Measurements from ENCODE around the gene CLMP. TPM values are rescaled to one million over a fixed set of nuclear protein-coding genes. Genes with fewer than 3 reads are reported as not detected.

CLMP gene
- polyA plus RNA-seq, 1 donor (not counting 4 experiments of a cell fraction or from before 2014, with no cell fraction given): 2.7 TPM

DNA sequence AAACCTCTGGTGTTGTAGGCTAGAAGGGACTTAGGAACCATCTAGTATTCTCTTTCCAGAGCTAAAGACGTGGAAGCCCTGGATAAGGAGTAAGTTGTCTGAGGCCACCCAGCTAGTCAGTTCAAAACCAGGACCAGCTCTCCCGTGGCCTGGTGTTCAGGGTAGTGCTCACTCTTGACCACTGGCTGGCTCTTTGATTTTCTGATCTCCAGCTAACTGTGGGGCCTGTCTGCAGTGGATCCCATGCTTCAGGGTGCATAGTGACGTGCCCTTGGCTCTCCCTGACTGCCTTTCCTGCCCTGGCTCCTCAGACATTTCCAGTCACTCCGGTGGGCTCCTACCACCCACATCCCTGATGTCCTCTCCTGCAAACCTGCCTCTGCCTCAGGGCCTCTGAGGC, 1.3 kb downstream of the CLMP start:
- Histone ChIP-seq H3K4me3 (ENCODE audit: control insufficient read depth in 2 of 3, extremely low read depth in 1 of 3, insufficient read depth in 2 of 3, low read depth in 1 of 3, low read length in 3 of 3) (peak overlapping the region in 2 of 3 experiments; percentile 46 to 60), H3K9me1 (ENCODE audit: control insufficient read depth, extremely low read depth, insufficient read depth, low read length) (no peaks in the 10 kb centered on the region), H4K20me1 (ENCODE audit: control insufficient read depth, extremely low read depth, insufficient read depth, low read length) (no peaks in the 10 kb centered on the region), H3K4me1 (ENCODE audit: control insufficient read depth, extremely low read depth, insufficient read depth, low read length) (peaks cover 18% of the 10 kb centered on the region), H3K4me2 (ENCODE audit: control insufficient read depth, extremely low read depth, insufficient read depth, low read depth, low read length) (peak overlapping the region; percentile 67), H3K27me3 (ENCODE audit: control insufficient read depth, extremely low read depth, insufficient read depth, low read length) (no peaks in the 10 kb centered on the region), H3K79me2 (ENCODE audit: control insufficient read depth, insufficient read depth, low read length) (no peaks in the 10 kb centered on the region), H3K27ac (ENCODE audit: control insufficient read depth, insufficient read depth, low read length) (no peak overlapping the region), H3K9ac (ENCODE audit: control insufficient read depth, extremely low read depth, insufficient read depth, low read length) (peak overlapping the region; percentile 33), H3K9me3 (ENCODE audit: control insufficient read depth, low read depth, low read length) (no peaks in the 10 kb centered on the region), H2AFZ (ENCODE audit: control insufficient read depth, low read length) (no peak overlapping the region), H3K36me3 (ENCODE audit: control insufficient read depth in 2 of 2, extremely low read depth in 1 of 2, insufficient read depth in 2 of 2, low read length in 2 of 2) (no peaks in the 10 kb centered on the region)
- no peak for FAIRE-seq
- DNase-seq (ENCODE audit: low read depth, low spot score): no peak
- TF ChIP-seq CTCF (optimal IDR thresholded peaks at IDR 0.05 in 1 of 3, IDR thresholded peaks at IDR 0.05 in 1 of 3, conservative IDR thresholded peaks at IDR 0.05 in 1 of 3; ENCODE audit: extremely low read depth in 1 of 3, insufficient read depth in 2 of 3, low read length in 3 of 3) (no peak), EZH2 (IDR thresholded peaks at IDR 0.05; ENCODE audit: low read length) (no peak)
- dilution Hi-C loops (cut with MboI; ENCODE audit: extremely low pct_ligation_motif_present, low sequenced_read_pairs): no loop called here

DNA sequence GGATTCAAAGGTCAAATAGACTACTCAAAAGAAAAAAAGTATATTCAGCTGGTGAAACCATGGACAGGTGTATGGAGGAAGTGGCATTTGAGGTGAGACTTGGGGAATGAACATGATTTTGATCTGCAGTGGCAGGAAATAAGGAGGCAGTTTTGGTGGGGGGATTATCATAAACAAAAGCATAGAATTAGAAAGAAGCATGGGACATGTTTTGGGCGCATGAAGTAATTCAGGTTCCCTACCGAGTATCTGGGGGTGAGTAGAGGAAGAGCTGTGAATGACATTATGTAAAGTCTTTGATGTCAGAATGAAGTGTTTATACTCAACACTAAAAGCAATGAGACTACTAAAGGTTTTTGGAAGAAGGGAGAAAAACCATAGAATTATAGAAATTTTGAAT, 3.1 kb downstream of the CLMP start:
- Histone ChIP-seq H3K9ac (ENCODE audit: control insufficient read depth, extremely low read depth, insufficient read depth, low read length) (no peak overlapping the region), H2AFZ (ENCODE audit: control insufficient read depth, low read length) (no peak overlapping the region), H3K79me2 (ENCODE audit: control insufficient read depth, insufficient read depth, low read length) (no peaks in the 10 kb centered on the region), H3K4me1 (ENCODE audit: control insufficient read depth, extremely low read depth, insufficient read depth, low read length) (peaks cover 20% of the 10 kb centered on the region), H3K27ac (ENCODE audit: control insufficient read depth, insufficient read depth, low read length) (no peak overlapping the region), H4K20me1 (ENCODE audit: control insufficient read depth, extremely low read depth, insufficient read depth, low read length) (no peaks in the 10 kb centered on the region), H3K36me3 (ENCODE audit: control insufficient read depth in 2 of 2, extremely low read depth in 1 of 2, insufficient read depth in 2 of 2, low read length in 2 of 2) (no peaks in the 10 kb centered on the region), H3K9me3 (ENCODE audit: control insufficient read depth, low read depth, low read length) (no peaks in the 10 kb centered on the region), H3K9me1 (ENCODE audit: control insufficient read depth, extremely low read depth, insufficient read depth, low read length) (no peaks in the 10 kb centered on the region), H3K4me2 (ENCODE audit: control insufficient read depth, extremely low read depth, insufficient read depth, low read depth, low read length) (no peak overlapping the region), H3K4me3 (ENCODE audit: control insufficient read depth in 2 of 3, extremely low read depth in 1 of 3, insufficient read depth in 2 of 3, low read depth in 1 of 3, low read length in 3 of 3) (no peak overlapping the region), H3K27me3 (ENCODE audit: control insufficient read depth, extremely low read depth, insufficient read depth, low read length) (no peaks in the 10 kb centered on the region)
- FAIRE-seq: no peak
- dilution Hi-C loops (cut with MboI; ENCODE audit: extremely low pct_ligation_motif_present, low sequenced_read_pairs): no loop called here
- no peak for DNase-seq (ENCODE audit: low read depth, low spot score)
- TF ChIP-seq CTCF (optimal IDR thresholded peaks at IDR 0.05 in 1 of 3, IDR thresholded peaks at IDR 0.05 in 1 of 3, conservative IDR thresholded peaks at IDR 0.05 in 1 of 3; ENCODE audit: extremely low read depth in 1 of 3, insufficient read depth in 2 of 3, low read length in 3 of 3): no peak
- TF ChIP-seq EZH2 (IDR thresholded peaks at IDR 0.05; ENCODE audit: low read length): no peak

Measured in keratinocyte (primary cell).